C4-2B (cell line): ENCODE results near the gene MED25.

ENCODE experiments used
- ZFX ChIP-seq: fragments of 450-650 bp; IDR thresholded peaks from 2 replicates; pipeline ENCODE4 v1.6.1; 2017
- TF ChIP-seq, protein P1 (sequence below): fragments of 450-650 bp; conservative IDR thresholded peaks from 2 replicates; pipeline ENCODE4 v1.5.1; 2017; ENCODE audit warnings: mild to moderate bottlenecking

DNA sequence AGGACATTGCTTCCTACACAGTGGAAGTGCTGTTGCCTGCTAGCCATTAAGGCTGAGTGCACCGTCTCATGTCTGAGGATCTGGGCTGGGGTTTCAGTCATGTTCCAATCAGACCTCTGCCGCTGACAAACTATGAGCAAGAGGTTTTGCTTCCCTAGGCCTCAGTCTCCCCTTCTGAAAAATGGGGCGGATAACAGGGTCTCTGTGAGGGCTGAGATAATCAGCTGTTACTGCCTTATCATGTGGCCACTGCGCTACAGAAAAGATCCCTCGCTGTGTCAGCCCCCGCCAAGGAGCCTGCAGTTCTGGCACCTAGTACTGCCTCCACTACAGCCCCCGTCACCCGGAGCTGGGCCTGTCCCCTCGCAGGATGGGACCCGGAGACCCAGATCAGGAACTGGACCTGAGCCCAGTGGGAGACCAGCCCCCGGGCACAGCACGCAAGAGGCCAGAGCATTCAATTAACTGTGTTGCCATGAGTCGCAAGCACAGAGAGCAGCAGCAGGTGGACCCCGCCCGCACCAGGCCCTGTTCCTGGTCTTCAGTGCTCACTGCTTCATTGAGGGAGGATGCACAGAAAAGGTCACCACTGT, 52.3 kb downstream of the MED25 start:
- TF ChIP-seq, protein P1, sequence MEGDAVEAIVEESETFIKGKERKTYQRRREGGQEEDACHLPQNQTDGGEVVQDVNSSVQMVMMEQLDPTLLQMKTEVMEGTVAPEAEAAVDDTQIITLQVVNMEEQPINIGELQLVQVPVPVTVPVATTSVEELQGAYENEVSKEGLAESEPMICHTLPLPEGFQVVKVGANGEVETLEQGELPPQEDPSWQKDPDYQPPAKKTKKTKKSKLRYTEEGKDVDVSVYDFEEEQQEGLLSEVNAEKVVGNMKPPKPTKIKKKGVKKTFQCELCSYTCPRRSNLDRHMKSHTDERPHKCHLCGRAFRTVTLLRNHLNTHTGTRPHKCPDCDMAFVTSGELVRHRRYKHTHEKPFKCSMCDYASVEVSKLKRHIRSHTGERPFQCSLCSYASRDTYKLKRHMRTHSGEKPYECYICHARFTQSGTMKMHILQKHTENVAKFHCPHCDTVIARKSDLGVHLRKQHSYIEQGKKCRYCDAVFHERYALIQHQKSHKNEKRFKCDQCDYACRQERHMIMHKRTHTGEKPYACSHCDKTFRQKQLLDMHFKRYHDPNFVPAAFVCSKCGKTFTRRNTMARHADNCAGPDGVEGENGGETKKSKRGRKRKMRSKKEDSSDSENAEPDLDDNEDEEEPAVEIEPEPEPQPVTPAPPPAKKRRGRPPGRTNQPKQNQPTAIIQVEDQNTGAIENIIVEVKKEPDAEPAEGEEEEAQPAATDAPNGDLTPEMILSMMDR, result no peak
- TF ChIP-seq ZFX, result no peak
